HG02981 (cell line): Measurements from ENCODE around the gene IKZF2.

Experiments
- ATAC-seq: cut with Tn5 transposase; IDR thresholded peaks from one replicate; pipeline ENCODE4 v1.9.1; 2021; ENCODE audit warnings: mild to moderate bottlenecking, moderate library complexity; ENCODE audit not compliant: unreplicated experiment

The IKZF2 gene

GRCh38 chr2:213156717-213157116, 5.3 kb upstream of the IKZF2 start:
- no peak for ATAC-seq

DNA sequence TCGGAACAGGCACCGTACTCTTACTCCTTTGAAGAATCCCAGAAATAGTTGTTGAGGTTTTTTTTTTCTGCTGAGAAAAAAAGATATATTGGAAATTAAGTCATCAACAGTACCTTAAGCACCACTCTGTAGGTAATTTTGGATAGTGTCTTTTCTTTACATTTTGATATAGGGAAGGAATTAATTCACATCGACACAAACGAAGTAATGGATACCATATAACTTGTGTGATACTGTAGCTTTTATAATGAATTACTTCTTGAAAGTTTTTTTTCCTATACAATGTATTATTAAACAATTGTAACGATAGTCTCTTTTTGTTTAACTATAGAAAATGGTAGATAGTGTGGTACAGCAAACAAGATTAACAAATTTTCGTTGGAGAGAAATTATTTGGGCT, 1.5 kb upstream of the IKZF2 start:
- no peak for ATAC-seq

- peak; percentile 18 for ATAC-seq
These were observed 818 bp upstream of the IKZF2 start for GRCh38 chr2:213152065-213152794.

- no peak for ATAC-seq
These were observed 906 bp downstream of the IKZF2 start for GRCh38 chr2:213150315-213151097.

GRCh38 chr2:213149949-213150314, 1.5 kb downstream of the IKZF2 start:
- ATAC-seq: no peak

DNA sequence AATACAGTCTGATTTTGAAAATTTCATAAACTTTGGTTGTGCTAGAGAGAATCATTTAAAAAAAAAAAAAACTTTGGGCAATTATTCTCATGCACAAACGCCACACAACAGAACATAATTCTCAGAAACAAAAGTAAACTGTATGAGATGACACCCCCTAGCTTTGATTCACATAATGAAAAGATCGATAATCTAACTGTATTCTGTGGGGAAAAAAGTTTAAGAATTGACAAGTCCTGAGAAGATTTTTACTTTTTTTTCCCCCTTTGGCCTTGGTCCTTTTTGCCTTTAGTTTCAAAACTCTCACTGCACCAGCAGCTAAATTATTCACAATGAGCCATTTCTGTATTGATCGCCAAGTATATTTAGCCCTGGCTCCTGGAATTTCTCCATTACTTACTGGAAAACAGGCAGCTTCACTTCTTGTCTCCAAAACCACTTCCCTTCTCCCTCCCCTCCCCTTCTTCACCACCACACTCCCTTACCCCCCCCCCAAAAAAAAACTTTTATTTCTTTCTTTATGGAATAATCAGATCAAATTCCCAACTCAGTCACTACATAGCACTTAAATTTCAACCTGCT, 2.0 kb downstream of the IKZF2 start:
- no peak for ATAC-seq

- ATAC-seq: no peak
These were observed 2.7 kb downstream of the IKZF2 start for GRCh38 chr2:213148572-213149261.

GRCh38 chr2:213147538-213147937, 3.9 kb downstream of the IKZF2 start:
- peak; percentile 24 for ATAC-seq

DNA sequence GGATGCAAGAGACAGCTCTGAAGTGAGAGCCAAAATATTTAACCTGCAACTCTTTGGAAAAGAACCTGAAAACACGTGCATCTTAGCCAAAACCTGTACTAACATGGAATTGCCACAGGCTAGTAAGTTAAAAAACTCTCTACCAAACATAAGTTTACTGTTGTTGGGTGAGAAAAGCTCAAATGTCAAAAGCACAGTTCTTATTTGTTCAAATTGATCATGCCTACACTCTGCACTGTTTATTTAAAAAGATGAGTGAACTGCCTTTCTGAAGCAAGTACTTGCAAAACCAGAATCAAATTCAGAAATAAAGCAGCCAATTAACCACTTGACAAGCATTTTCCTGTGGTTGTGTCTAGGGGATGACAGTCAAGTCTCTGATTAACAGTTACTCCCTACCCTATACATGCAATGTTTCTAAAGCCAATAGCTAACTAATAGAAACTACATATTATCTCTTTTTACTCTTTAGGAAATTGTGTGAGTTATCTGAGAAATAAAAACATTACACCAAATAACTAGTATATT, 5.6 kb downstream of the IKZF2 start:
- no peak for ATAC-seq

GRCh38 chr2:213137064-213137463, 14.3 kb downstream of the IKZF2 start:
- no peak for ATAC-seq

DNA sequence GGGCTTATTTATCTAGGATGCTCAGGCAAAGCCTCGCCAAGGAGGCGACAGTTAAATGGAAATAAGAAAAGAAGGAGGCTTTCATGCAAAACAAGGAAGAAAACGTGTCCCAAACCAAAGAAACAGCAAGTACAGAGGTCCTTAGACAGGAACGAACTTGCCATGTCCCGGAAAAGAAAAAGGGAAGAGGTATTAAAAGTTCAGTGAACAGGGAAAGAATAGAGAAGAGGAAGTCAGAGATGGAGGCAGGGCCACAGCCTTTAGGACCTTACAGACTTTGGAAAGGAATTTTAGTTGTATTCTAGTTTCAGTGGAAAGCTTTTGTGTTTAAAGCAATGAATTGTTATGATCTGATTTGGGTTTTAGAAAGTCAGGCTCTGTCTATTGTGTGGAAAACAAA, 22.1 kb downstream of the IKZF2 start:
- no peak for ATAC-seq

- ATAC-seq: no peak
These were observed 25.6 kb downstream of the IKZF2 start for GRCh38 chr2:213125646-213126347.

DNA sequence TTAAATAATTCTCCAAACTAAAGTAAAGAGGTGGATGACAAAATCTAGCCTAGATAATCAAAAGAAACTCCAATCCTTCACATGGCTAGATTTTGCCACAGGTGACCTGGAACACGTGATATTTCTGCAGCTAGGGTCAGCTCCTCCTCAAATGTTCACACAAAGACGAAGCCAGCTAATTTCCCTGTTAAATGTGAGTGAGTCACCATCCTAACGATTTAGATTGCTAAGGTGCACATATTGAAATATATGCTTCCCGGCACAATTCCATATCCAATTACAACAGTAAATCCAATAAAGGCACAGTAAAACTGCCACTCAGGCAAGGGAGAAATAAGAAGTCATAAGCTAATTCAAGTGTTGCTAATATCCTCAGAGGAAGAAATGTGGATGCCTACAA, 28.7 kb downstream of the IKZF2 start:
- ATAC-seq: no peak

DNA sequence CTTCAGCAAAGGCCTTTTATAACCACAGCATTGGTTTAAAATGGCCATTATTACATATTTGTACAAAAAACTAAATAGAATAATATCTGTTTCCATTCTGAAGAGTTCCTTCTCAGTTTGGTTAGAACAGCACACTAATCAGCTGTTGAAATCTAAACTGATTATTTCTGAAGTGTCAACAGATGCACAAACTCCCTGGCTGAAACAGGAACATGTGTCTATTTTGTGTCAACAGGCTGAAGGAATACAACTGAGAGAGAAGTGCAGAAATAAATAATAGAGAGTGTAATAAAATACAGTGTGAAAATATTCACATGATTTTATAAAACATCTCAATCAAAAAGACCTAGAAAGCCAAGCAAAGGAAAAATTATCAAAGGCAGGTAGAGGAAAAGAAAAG, 29.7 kb downstream of the IKZF2 start:
- ATAC-seq: no peak

- peak; percentile 71 for ATAC-seq
These were observed 32.2 kb downstream of the IKZF2 start for GRCh38 chr2:213119061-213119809.

DNA sequence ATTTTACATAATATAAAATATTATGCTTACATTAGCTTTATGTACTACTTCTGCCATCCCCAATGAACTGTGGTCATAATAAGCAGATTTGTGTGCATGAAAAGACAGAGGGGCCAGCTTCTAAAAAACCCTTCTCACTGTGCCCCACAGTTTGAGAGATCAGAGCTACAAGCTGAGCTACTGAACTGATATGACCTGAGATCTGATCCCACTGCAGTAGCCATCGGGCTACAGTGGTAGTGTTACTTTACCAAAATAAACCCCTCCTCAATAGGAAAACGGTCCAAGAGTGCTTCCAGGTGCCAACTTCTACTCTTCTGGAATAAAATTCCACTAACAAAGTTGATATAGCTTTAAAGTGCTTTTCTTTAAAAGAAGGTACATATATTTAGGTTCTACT, 43.1 kb downstream of the IKZF2 start:
- ATAC-seq: no peak

DNA sequence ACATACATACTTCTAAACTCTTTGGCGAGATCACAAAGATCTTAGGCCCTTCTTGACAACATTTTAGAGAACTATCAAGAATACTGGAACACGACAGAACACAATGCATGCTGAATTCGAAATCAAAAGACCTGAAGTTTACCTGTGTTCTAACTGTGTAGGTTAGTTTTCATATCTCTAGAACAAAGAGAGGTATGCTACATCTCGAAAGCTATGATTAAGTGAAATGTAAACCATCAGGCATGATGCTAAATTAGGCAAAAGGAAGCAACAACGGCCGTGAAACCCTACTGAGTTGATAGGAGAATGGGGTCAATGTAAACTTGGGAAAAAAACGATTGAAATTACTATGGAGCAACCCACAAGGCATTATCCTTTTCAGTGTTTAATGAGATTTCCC, 43.7 kb downstream of the IKZF2 start:
- no peak for ATAC-seq

- ATAC-seq: no peak
These were observed 46.2 kb downstream of the IKZF2 start for GRCh38 chr2:213105212-213105611.

DNA sequence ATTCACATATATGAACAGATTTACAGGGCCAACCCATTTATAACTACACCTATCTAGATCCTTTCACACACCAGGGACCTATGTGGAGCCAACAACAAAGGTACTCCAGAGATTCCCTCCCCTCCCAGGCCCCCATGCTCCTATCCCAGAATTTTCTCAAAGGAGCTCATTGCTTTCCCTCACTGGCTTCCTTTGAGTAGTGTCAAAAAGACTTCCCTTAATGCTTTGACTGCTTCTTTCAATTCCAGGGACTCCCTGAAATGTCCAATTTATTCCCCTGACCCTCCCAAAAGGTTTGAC, 46.6 kb downstream of the IKZF2 start:
- no peak for ATAC-seq
